KG1 (cell line): ENCODE measurements around the gene CYFIP2.

Source experiments
- DNase-seq: peaks from one replicate; lab custom pipeline; 2025; lab: John Stamatoyannopoulos, UW

The CYFIP2 gene

DNA sequence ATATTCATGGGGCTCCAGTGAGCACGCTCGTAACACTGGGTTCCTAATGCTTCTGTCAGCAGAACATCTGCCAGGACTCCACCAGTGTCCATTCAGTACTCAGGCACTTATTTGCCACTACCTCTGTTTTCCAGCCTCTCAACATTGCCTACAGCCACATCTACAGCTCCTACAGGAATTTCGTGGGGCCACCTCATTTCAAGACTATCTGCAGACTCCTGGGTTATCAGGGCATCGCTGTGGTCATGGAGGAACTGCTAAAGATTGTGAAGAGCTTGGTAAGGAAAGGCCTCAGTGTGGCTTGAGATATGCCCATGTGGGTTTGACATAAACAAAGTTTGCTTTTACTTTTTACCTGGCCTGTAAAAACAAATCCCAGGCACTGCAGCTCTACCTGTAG lies 92.9 kb downstream of the CYFIP2 start:
- no peak for DNase-seq

DNA sequence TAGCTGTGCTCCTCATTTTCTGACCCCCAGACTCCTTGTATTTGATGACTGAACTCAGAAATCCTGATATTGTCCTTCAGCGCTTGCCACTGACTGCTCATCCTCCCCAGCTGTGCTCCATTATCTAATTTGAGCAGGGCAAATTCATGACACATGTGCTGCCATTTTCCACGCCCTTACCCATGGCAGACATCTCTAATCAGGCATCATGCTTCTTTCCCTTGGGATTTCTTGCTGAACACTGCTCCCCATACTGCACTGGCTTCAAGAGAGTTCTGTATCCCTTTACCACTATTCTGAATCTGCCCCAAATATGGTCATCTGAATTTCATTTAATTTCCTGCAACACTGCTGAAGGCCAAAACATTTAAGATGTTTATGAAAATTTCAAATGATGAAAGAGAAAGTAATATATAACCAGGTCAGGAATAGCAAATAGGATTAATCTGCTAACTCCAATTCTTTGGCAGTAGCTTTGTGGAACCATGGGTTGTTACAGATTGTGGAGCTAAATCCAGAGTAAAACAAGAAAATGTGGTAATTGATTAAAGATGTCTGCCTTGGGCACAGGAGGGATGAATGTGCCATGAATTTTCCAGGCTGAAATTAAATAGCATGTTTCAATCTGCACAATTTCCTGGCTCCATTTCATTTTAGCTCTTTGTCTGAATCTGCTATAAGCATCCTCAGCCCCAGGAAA lies 93.6 kb downstream of the CYFIP2 start:
- no peak for DNase-seq

DNA sequence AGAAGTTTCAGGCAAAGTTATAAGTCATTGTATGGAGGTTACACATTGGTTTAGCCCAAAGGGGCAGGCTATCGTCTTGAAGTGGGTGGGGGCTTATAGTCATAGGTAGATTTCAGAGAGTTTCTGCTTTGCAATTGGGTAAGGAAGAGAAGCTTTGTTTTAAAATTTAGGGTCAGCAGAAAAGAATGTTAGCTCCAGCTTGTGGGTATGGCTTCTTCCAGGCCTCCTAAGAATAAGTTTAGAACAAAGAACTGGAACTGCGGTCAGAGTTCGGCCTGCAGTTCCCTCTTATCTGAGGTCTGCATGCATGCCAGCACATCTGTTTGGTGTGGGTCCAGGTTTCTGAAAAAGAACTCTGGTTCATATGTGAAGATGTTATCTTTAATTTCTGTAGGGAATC lies 96.1 kb downstream of the CYFIP2 start:
- DNase-seq, result no peak

DNA sequence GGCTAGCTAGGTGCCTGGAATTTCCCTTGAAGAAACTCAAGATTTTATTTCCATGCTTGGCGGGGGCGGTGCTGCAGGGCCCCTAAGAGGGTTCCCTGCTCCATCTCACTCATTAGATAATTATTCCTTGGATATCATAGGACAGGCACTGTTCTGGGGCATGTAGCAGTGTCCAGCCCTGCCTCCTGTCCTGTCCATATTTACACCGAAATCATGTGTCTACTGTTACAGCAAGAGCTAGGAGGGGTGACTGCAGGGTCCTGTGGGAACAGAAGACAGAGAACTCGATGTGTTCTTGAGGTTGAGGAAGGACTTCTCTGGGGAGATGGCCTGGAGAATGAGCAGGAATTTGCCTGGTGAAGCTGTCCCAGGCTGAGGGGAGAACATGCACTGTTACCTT lies 96.6 kb downstream of the CYFIP2 start:
- no peak for DNase-seq

DNA sequence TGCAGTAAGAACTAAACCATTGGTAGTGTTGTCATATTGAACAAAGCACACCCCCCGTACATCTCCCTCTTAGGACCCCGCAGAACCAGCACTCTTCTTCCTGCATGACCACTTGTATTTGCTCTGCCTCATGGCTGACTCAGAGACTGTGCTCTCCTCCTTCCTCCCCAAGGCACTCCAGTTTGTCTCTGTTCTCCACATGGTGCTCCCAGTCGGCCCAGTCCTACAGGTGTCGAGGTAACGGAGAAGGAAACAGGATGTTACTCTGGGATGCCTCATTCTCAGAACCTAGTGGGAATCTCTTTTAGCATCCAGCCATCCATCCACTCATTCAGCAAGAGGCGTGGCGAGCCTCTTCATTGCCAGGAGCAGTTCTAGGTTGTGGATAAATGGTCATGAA lies 97.1 kb downstream of the CYFIP2 start:
- DNase-seq, result no peak

DNA sequence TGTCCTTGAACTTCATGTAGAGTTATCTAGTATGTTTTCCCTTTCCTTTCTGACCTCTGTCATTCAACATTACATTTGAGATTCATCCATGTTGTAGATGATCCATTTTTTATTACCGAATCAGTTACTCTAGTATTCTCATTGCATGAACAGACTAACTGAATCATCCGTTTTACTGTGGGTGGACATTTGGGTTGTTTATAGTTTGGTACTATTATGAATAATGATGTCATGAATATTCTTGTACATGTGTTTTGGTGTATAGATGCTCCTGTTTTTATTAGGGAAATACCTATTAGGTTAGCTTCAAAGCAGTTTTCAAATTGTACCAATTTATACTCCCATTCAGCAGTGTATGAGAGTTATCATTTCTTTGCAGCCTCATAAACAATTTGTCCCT lies 99.8 kb downstream of the CYFIP2 start:
- no peak for DNase-seq

DNA sequence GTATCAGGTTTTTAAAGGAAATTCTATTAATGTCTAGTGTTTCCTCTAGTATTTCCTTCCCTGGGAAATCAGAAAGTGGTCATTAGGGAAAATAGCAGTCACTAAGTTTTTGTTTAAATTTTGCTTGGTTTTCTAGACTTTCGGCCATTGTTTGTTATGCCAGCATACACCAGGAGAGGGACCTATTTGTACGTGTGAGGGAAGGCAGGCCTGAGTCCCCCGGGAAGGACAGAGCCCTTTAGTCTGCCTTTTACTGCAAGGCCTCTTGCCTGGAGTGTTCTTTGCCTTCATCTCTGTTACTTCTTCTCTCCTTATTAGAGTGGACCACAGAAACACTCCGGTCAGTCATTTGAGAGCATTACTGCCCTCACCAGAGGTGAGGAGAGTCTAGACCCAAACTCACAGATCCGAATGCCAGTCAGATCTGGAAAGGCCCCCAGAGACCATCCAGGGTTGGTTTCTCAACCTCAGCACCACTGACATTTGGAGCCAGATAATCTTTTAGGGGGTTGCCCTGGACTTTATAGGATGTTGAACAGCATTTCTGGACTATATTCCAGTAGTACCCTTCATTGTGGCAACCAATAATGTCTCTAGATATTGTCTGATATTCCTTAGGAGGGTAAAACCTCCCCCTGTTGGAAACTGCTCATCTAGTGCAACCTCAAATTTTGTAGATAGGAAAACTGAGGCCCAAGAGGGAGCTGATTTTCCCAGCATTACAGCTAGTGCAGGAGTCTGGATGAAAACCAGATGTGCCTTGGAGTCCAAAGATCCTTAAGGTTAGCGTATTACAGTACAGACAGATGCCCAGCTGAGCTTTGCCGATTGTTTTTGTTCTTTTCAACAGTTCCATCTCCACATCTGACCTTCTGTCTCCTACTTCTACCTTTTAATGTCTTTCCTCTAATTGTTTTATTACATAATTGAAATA lies 101.1 kb downstream of the CYFIP2 start:
- no peak for DNase-seq

DNA sequence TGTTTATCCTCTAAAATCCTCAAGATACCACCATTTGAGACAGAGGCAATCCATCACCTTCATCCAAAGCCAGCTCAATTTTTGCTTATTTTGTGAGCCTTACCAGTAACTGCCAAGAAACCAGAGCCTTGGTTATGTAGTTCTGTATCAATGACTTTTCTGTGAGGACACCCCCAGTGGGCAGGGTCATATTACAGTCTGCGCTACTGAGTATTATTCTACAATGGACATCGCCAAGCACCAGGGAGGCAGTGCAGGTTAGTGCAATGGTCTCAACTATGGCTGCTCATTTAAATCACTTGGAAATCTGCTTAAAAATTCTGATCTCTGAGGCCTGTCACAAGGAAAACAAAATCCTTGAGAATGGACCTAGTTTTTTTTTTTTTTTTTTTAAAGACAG lies 103.6 kb downstream of the CYFIP2 start:
- DNase-seq, result no peak

DNA sequence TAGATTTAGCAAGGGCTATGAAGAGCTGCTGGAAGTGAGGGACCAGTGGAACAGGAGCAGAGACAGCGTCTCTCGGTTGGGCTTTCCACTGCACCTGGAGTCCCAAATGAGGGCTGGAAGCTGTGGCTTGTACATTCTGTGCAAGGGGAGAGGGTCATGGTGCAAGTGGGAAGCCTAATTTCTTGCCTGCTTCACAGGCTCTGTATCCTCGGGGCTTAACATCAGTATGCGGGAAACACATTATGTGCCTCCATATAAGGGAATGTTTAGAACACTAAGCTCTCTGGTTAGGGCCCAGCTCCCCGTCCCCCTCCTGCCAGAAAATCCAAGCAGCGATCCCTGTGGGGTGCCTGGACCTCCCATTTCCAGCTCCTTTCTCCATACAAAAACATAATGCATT lies 105.0 kb downstream of the CYFIP2 start:
- no peak for DNase-seq

DNA sequence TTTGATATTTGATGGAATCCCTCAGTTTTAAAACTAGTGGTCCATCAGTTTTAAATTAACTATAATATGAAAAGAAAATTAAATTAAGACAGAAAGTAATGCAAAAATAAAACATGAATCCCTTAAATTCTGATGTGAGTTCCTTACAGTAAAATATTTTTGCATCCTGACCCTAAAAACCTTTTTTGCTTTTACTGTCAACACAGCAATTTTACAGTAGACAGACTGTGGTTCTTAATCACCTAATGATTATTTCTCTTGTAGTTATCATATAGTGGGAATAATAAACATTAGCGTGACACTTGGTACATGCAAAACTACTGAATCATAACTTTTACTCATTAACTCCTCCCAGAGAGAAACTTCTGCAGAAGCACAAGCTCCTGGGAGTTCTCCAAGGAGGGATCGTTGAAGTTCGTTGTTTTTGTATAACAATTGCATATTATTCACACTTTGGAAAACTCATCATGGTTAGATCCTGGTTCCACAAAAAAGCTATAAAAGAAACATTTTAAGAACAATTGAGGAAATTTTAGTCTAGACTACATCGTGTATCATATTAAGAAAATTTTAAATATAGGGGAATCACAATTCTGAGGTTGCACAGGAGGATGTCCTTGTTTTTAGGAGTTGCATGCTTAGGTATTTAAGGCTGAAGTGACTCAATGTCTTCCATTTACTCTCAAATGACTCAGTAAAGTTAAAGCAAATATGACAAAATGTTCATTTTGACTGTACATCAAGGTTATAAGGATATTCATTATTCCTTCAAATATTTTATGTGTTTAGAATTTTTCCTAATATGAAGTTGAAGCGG lies 105.9 kb downstream of the CYFIP2 start:
- no peak for DNase-seq

DNA sequence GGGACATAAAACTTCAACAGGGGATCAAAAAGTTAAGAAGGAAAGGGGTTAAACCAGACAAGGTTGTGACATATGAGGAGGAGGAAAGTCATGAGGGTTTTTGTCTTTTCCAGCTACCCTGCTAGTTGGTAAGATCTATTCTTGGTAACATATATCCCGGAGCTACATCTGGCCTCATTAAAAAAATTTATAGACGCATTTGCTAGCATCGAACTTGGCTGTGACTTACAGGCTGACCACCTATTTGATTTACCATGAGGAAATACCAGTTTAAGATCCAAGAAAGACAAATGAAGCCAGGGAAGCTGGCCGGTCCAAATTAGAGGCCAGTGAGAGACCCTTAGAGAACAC lies 106.5 kb downstream of the CYFIP2 start:
- DNase-seq, result no peak

DNA sequence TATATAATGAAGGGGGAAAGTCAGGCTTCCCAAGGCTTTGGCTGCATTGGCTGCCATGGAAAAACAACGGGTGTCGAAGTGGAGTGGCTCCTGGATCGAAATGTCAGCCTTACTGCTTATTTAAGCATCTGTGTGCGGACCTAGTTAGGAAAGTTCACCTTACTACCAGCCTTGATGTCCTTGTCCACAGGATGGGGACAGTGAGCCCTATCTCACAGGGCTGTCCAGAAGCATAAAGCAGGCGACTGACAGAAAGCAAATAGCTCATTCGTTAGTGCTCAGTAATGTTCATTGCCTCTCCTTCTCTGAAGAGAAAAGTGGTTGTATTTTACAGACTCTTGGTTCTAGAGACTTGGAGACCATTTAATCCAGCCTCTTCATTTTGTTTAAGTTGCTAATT lies 112.6 kb downstream of the CYFIP2 start:
- DNase-seq, result no peak

DNA sequence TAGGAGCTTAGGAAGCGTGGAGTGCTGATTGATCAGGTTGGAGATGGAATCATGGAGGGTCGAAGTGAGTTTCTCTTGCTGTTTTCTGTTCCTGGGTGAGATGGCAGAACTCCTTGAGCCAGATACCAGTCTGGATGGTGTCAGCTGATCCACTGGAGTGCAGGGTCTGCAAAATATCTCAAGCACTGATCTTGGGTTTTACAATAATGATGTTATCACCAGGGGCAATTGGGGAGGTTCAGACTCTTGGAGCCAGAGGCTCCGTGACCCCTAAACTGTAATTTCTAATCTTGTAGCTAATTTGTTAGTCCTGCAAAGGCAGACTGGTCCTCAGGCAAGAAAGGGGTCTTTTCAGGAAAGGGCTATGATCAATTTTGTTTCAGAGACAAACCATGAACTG lies 114.1 kb downstream of the CYFIP2 start:
- no peak for DNase-seq

DNA sequence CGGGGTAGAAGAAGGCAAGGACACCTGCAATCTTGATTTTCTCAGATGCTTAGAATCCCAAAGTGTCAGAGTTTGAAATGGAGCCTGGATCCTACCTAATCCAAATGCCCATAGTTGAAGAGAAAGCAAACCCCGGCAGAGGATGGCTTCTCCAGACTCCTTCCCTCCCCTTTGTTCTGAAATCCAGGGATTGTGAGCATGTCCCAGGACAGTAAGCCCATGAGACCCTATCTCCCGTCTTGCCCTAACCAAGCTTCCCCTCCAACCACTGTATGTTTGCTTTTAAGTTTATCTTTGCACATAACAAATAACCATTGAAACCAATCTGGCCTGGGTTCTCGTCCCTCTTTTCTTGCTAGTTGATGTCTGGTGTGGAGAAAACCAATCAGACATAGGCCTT lies 115.8 kb downstream of the CYFIP2 start:
- no peak for DNase-seq

DNA sequence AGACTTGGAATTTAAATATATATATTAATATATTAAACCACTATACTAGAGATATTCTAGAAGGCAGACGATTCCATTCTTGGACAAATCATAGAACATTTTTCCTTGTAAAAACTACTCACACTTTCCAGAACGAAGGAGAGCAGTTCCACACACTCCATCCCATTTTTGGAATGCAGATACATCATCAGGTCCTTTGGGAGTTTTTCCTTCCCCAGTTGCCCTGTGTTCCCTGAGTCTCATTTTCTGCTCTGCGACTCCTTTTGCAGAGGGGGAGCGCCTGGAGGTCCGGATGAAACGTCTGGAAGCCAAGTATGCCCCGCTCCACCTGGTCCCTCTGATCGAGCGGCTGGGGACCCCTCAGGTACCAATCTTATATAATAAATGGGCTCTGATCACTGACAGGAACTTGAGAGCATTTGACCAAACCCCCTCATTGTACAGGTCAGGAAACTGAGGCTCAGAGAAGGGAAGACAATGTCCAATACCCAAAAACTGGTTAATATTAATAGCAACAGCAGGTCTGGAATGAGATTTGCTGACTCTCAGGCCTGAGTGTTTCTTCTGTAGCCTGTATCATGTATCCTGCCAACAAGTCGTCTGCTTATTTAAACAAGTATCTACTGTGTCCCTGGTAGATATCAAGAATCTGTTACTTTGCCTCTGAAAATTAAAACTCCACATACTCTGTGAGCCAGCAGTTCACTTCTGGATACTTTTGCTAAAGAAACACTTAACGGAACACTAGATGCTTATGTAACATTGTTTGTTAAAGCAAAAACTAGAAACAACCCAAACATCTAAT lies 117.3 kb downstream of the CYFIP2 start:
- no peak for DNase-seq

DNA sequence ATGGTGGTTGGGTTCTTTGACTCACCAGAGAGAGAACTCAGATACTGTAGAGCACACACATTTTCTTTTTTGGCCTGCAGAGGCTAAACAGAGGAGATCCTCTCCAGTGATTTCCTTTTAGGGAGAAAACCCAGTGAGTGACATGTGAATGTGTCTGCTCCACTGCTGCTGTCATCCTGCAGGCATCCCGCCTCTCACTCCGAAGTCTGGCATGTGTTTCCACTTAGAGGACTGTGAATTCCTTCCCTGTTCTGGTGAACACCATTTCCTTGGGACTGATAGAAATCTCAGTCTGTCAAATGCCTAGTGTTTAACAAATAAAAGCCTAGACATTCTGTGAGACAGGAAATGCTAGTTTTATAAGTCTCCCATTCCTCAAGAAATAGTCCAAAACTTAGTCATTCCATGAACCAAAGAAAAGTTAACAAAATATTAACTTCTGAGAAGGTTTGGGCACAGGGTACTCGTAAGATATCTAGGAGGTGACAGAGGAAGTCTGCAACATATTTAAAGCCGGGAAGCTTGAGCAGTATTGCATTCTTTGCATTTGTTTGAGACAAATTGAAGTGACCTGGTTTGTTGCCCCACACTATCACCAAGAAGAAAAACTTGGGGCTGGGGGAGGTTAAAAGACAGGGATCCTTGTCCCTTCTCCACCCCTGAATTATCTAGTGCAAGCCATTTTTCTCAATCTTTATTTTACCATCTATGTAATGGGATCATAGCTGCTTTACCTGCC lies 119.2 kb downstream of the CYFIP2 start:
- no peak for DNase-seq

DNA sequence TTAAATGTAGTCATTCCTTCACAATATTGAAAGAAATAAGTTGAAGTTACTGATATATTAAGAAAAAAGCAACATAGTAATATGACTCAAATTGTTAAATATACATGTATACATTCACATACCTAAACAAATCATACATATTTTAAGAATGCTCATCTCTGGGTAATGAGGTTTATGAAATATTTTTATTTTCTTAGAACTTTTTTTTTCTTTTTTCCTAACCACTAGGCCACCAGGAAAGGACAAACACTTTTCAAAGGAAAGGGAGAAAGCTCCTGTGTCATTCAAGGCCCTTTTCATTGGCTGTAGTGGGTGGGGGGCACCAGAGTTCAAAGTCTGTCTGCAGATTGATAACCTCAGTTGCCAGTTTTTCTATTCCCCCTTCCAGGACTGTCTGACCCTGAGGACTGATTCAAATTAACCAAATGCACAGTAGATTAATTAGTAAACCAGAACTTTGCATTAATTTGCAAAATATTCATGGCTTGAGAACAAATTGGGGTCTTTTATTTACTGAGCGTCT lies 121.2 kb downstream of the CYFIP2 start:
- DNase-seq, result no peak

DNA sequence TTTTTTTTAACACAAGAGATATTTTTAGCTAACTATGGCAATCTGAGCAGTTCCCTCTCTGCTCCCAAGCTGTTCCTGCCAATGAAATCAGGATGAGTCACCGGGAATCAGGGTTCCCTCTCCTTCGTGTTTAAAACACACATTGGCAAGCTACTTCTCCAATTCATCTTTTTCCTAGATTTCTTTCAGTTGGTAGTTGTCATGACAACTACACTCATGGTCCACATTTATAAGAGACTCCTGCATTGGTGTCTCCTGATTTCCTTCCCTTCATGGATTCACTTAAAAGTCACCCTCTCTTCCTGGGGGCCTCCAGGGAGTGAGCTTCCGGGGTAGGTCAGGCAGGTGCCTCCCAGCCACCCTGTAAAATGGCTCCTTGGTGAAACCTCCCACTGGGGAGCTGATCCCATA lies 121.8 kb downstream of the CYFIP2 start:
- DNase-seq, result no peak

DNA sequence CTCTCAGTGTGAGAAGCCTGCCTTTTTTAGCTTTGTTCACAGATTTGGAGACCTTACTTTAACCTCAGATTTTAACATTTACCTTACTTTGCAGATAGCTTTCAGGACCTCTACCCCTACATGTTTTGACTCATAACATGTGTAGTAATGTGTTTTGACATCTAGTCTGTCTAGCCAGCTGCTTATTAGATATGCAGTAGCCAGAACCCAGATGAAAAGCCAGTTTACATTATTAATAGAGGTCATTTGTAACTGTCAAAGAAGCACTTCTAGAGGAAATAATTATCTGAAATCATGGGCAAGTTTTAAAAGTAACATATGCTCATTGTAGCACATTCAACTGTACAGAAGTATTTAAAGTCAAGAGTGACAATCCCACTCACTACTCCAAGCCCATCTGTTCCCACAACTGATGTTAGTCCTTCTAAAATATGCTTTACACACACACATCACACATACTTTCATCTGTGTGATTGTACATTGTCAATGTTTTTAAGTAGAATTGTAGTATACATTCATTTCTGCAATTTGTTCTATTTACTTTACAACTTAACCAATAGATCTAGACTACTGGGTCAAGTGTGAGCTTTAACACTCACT lies 122.3 kb downstream of the CYFIP2 start:
- DNase-seq, result no peak

DNA sequence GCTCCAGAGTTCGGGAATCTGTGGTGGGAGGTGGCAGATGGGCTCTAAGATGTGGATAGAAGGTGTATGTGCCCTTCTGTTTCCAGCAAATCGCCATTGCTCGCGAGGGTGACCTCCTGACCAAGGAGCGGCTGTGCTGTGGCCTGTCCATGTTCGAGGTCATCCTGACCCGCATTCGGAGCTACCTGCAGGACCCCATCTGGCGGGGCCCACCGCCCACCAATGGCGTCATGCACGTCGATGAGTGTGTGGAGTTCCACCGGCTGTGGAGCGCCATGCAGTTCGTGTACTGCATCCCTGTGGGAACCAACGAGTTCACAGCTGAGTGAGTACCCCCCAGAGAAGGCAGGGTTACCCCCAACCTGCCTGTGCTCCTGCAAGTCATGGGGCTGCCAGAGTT lies 123.2 kb downstream of the CYFIP2 start:
- no peak for DNase-seq

DNA sequence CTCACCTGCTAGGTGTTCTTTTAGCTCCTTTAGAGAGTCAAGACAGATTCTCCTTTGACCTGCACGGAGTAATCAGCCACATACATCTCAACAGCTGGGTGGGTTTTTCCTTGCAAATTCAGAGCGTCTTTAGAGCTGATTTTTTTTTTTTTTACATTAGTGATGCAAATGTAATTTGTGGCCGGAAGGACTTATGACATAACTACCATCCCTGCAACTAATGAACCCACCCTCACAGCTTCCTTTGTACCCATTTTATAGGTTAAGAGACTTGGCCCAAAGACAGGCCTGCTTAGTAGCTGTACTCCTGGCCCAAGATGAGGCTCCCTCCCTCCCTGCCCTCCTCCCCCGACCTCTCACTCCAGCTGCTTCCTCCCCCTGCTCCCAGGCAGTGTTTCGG lies 124.2 kb downstream of the CYFIP2 start:
- no peak for DNase-seq
